ENCODE results near the gene FLVCR2.

FLVCR2 gene

DNA sequence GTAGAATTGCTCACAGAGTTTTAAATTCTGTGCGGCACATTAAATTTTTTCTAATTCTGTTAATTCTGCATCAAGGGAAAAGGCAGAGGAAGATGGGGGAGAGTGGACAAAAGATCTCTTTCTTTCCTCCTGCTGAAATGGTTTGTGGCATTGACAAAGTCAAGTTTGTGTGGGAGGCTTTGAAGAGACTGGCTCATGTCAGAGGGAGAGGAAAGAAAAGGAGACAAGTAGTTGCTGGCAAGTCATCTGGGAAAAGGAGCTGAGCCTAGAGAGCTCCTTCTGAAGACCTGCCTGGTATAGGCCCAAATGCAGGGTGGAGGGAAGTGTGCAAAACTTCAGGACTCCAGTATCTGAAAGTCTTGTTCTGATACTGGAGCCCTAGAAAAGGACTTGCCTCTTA lies 119.0 kb downstream of the FLVCR2 start:
- CTCF ChIA-PET: interaction anchor here (0.6 kb wide), 1 partner anchor 103 kb away, joined by 7 read pairs; no protein-coding TSS in a partner anchor
- POLR2A ChIA-PET: no interaction called here
- Histone ChIP-seq H3K4me3 (ENCODE audit: low read depth, low read length) (no peak overlapping the region), H3K4me1 (ENCODE audit: control insufficient read depth, insufficient read depth, low read length) (no peaks in the 10 kb centered on the region), H3K36me3 (ENCODE audit: control insufficient read depth in 2 of 2, insufficient read depth in 1 of 2, low read length in 2 of 2) (peaks cover 17 to 61% of the 10 kb centered on the region in 2 experiments), H3K9me3 (ENCODE audit: control insufficient read depth, insufficient read depth, low read depth, low read length) (no peaks in the 10 kb centered on the region), H3K27ac (ENCODE audit: extremely low read depth, low read depth, low read length) (no peak overlapping the region)
- TF ChIP-seq ZNF433 (tag by site-specific recombination; IDR thresholded peaks at IDR 0.05; ENCODE audit: low read depth) (no peak), ZNF501 (tag by site-specific recombination; IDR thresholded peaks at IDR 0.05) (no peak), ZNF37A (tag by site-specific recombination; IDR thresholded peaks at IDR 0.05) (no peak), ZNF621 (tag by site-specific recombination; IDR thresholded peaks at IDR 0.05) (no peak), ZNF843 (tag by site-specific recombination; IDR thresholded peaks at IDR 0.05) (no peak), ZNF133 (tag by site-specific recombination; IDR thresholded peaks at IDR 0.05) (no peak), ZNF221 (tag by site-specific recombination; IDR thresholded peaks at IDR 0.05; ENCODE audit: borderline replicate concordance) (no peak)
- TF ChIP-seq, protein P1, sequence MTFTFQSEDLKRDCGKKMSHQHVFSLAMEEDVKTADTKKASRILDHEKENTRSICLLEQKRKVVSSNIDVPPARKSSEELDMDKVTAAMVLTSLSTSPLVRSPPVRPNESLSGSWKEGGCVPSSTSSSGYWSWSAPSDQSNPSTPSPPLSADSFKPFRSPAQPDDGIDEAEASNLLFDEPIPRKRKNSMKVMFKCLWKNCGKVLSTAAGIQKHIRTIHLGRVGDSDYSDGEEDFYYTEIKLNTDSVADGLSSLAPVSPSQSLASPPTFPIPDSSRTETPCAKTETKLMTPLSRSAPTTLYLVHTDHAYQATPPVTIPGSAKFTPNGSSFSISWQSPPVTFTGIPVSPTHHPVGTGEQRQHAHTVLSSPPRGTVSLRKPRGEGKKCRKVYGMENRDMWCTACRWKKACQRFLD (tag by site-specific recombination; IDR thresholded peaks at IDR 0.05): no peak
- TF ChIP-seq, protein P2, sequence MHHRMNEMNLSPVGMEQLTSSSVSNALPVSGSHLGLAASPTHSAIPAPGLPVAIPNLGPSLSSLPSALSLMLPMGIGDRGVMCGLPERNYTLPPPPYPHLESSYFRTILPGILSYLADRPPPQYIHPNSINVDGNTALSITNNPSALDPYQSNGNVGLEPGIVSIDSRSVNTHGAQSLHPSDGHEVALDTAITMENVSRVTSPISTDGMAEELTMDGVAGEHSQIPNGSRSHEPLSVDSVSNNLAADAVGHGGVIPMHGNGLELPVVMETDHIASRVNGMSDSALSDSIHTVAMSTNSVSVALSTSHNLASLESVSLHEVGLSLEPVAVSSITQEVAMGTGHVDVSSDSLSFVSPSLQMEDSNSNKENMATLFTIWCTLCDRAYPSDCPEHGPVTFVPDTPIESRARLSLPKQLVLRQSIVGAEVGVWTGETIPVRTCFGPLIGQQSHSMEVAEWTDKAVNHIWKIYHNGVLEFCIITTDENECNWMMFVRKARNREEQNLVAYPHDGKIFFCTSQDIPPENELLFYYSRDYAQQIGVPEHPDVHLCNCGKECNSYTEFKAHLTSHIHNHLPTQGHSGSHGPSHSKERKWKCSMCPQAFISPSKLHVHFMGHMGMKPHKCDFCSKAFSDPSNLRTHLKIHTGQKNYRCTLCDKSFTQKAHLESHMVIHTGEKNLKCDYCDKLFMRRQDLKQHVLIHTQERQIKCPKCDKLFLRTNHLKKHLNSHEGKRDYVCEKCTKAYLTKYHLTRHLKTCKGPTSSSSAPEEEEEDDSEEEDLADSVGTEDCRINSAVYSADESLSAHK (tag by site-specific recombination; IDR thresholded peaks at IDR 0.05): no peak
- TF ChIP-seq, protein P3, sequence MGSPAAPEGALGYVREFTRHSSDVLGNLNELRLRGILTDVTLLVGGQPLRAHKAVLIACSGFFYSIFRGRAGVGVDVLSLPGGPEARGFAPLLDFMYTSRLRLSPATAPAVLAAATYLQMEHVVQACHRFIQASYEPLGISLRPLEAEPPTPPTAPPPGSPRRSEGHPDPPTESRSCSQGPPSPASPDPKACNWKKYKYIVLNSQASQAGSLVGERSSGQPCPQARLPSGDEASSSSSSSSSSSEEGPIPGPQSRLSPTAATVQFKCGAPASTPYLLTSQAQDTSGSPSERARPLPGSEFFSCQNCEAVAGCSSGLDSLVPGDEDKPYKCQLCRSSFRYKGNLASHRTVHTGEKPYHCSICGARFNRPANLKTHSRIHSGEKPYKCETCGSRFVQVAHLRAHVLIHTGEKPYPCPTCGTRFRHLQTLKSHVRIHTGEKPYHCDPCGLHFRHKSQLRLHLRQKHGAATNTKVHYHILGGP (tag by site-specific recombination; IDR thresholded peaks at IDR 0.05): no peak

Measured in HEK293 (cell line).